IPS-18c (cell line): Measurements from ENCODE around the gene LHPP.

Experiments
- H3K4me3 ChIP-seq: 2 replicates; pipeline ENCODE4 v1.7.0; 2013; ENCODE audit warnings: low read depth, mild to moderate bottlenecking, low read length, moderate library complexity; ENCODE audit not compliant: insufficient read depth
- H3K9me3 ChIP-seq: one replicate; pipeline ENCODE4 v1.6.1; 2013; ENCODE audit warnings: mild to moderate bottlenecking, low read length, moderate library complexity; ENCODE audit not compliant: control insufficient read depth, insufficient read depth

The LHPP gene

GRCh38 chr10:124550293-124551034 is 88.8 kb downstream of the LHPP start:
- H3K9me3 ChIP-seq: no peaks in the 10 kb centered on the region
- no peak overlapping the region for H3K4me3 ChIP-seq

GRCh38 chr10:124551097-124551496 is 89.5 kb downstream of the LHPP start:
- Histone ChIP-seq H3K4me3 (no peak overlapping the region), H3K9me3 (no peaks in the 10 kb centered on the region)

GRCh38 chr10:124551755-124552154 is 90.1 kb downstream of the LHPP start:
- no peaks in the 10 kb centered on the region for H3K9me3 ChIP-seq
- no peak overlapping the region for H3K4me3 ChIP-seq

- H3K4me3 ChIP-seq: no peak overlapping the region
- H3K9me3 ChIP-seq: no peaks in the 10 kb centered on the region
These were observed 91.2 kb downstream of the LHPP start for GRCh38 chr10:124552691-124553276.

GRCh38 chr10:124554085-124554858 is 92.6 kb downstream of the LHPP start:
- no peak overlapping the region for H3K4me3 ChIP-seq

GRCh38 chr10:124557167-124557566 is 95.5 kb downstream of the LHPP start:
- Histone ChIP-seq H3K9me3 (peaks cover 2% of the 10 kb centered on the region), H3K4me3 (no peak overlapping the region)

More at GRCh38 chr10:124554085-124554858, 92.6 kb downstream of the LHPP start:
- H3K9me3 ChIP-seq: no peaks in the 10 kb centered on the region

GRCh38 chr10:124557648-124558338 is 96.2 kb downstream of the LHPP start:
- H3K9me3 ChIP-seq: peaks cover 2% of the 10 kb centered on the region
- no peak overlapping the region for H3K4me3 ChIP-seq

GRCh38 chr10:124558339-124559321 is 97.0 kb downstream of the LHPP start:
- H3K4me3 ChIP-seq: no peak overlapping the region
- peaks cover 2% of the 10 kb centered on the region for H3K9me3 ChIP-seq

GRCh38 chr10:124559372-124560132 is 97.9 kb downstream of the LHPP start:
- peaks cover 2% of the 10 kb centered on the region for H3K9me3 ChIP-seq
- H3K4me3 ChIP-seq: no peak overlapping the region

- H3K4me3 ChIP-seq: no peak overlapping the region
- peaks cover 2% of the 10 kb centered on the region for H3K9me3 ChIP-seq
These were observed 98.9 kb downstream of the LHPP start for GRCh38 chr10:124560377-124561105.

- H3K9me3 ChIP-seq: peaks cover 2% of the 10 kb centered on the region
- no peak overlapping the region for H3K4me3 ChIP-seq
These were observed 99.6 kb downstream of the LHPP start for GRCh38 chr10:124561206-124561605.

GRCh38 chr10:124562425-124563060 is 100.9 kb downstream of the LHPP start:
- Histone ChIP-seq H3K9me3 (peaks cover 2% of the 10 kb centered on the region), H3K4me3 (no peak overlapping the region)

- Histone ChIP-seq H3K4me3 (no peak overlapping the region), H3K9me3 (peaks cover 2% of the 10 kb centered on the region)
These were observed 101.9 kb downstream of the LHPP start for GRCh38 chr10:124563320-124564040.

GRCh38 chr10:124564881-124565280 is 103.3 kb downstream of the LHPP start:
- H3K4me3 ChIP-seq: no peak overlapping the region

More at GRCh38 chr10:124564881-124565280, 103.3 kb downstream of the LHPP start:
- H3K9me3 ChIP-seq: peaks cover 2% of the 10 kb centered on the region
